Cerebellar nuclear complex (tissue), 1 donor: ENCODE data around the gene SLC7A6OS.
A peak's percentile ranks its signal among the peaks of the same experiment; 100 is the strongest.

Experiments used
- DNase-seq, 2 experiments: peaks; one replicate each; lab custom pipeline; 2025; lab: John Stamatoyannopoulos, UW

SLC7A6OS gene

GRCh38 chr16:68253721-68254120 is 57.0 kb downstream of the SLC7A6OS start:
- no peak for DNase-seq

GRCh38 chr16:68252383-68252782 is 58.4 kb downstream of the SLC7A6OS start:
- DNase-seq = no peak

GRCh38 chr16:68251832-68252231 is 58.9 kb downstream of the SLC7A6OS start:
- peak; percentile 74 to 84 for DNase-seq

GRCh38 chr16:68250951-68251350 is 59.8 kb downstream of the SLC7A6OS start:
- DNase-seq = no peak

GRCh38 chr16:68249371-68249770 is 61.4 kb downstream of the SLC7A6OS start:
- DNase-seq = no peak
